NCI-H446 treated with DMSO at 0.1 percent for 48 hours (cell line): Measurements from ENCODE around the gene ARHGAP22.

Source experiments
- DNase-seq: peaks from one replicate; lab custom pipeline; 2025; lab: John Stamatoyannopoulos, UW

Gene ARHGAP22

DNA sequence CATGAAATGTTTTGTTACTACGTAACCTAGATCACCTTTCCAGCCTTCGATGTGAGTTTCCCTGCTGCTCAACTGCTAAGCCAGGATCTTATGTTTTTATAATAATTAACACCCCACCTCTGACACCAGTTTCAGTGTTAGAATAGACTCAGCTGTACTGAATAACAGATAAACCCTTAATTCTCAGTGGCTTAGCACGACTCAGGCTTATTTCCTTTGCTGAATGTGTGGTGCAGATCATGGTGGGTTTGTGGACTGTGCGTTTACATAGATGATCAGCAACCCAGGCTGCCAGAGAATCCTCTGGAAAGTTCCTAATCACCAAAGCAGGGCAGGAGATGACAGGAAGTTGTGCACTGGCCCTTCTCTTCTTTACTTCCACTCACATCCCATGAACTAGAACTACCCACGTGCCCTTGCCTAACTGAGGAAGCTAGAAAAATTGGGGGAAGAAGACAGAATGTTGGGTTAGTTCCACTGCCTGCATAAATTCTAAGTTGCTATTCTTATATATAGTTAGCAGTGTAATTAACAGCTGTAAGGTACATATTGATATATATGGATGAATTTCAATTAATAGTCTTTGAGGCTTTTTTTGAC is 186.6 kb downstream of the ARHGAP22 start:
- DNase-seq: no peak

DNA sequence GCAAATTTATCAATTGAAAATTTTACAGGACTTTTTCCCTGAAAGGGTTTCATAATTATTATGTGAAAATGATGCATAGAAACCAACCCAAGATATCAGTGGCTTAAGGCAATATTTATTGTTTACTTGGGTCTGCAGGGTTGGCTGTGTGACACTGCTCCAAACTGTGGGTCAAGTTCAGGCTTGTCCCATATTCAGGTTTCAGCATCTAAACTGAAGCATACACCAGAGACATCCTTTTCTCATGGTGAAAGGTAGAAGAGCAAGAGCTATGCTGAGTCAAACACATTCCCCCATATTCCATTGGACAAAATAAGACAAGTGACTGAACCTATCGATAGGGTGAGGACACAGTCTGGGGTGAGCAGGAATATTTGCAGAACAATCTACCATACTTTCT is 187.5 kb downstream of the ARHGAP22 start:
- no peak for DNase-seq

DNA sequence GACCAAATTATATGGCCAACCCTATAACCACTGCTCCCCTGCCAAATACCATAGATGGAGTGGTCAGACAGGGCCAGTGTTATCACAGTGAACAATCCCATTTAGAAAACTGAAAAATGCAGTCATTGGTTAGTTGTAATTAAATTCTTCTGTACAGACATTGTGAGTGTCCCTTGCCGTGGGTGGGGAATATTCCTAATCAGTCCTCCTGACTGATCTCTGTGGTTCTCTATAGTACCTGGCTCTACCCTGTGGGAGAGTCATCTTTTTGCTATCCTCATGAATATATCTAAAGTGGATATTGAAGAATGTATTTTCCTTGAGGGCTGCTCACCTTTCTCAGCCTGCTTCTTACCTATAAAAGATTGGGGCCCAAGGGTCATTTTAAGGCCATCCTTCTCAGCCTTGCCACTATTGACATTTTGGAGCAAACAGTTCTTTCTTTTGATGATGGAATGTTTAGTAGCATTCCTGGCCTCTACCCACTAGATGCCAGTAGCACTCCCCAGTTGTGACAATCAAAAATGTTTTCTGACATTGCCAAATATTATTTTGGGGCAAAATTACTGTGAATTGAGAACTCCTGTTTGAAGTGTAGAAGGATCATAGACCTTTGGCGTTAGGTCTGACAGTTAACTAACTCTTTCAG is 188.2 kb downstream of the ARHGAP22 start:
- DNase-seq: no peak

DNA sequence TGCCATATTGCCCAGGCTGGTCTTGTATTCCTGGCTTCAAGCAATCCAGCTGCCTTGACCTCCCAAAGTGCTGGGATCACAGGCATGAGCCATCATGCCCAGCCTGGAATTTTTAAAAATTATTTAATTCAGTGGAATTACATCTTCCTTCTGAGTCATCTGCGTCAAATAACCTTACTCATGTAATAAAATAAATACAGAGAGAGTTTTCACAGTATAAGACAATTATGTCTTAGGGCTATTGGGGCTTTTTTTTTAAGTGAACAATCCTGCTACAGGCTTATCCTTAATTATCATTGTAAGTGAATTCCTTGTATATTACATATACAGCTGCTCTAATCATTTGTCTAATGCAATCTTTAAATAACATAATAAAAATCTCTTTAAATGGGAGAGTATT is 190.1 kb downstream of the ARHGAP22 start:
- no peak for DNase-seq

DNA sequence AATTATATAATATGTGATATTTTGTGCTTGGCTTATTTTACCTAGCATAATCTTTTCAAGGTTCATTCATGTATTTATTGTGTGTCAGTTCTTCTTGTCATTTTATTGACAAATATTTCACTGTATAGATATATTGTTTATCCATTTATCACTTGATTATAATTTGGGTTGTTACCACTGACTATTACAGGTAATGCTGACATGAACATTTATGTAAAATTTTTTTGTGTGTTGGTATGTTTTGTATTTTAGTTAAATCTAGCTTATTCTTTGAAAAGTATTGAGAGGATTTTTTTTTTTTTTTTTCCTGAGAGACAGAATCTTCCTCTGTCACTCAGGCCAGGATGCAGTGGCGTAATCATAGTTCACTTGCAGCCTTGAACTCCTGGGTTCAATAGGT is 190.7 kb downstream of the ARHGAP22 start:
- DNase-seq: no peak

DNA sequence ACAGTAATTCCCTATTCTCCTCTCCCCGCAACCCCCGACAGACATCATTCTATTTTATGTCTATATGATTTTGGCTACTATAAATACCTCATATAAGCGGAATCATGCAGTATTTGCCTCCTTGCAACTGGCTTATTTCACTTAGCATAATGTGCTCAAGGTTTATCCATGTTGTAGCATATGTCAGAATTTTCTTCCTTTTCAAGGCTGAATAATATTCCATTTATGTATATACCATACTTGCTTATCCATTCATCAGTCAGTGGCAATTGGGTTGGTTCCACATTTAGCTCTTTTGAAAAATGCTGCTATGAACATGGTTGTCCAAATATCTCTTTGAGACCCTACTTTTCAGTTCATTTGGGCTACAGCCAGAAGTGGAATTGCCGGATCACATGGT is 191.9 kb downstream of the ARHGAP22 start:
- DNase-seq: no peak

DNA sequence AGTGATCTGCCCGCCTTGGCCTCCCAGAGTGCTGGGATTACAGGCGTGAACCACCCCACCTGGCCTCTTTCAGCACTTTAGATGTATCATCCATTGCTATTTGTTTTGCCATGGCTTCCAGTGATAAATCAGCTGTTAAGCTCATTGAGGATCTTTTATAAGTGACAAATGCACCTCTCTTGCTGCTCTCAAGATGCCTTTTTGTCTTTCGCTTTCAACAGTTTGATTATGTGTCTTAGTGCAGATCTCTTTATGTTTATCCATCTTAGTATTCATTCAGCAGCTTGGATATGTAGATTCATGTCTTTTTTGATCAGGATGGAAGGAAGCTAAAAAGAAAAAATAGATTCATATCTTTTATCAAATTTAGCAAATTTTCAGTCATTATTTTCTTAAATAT is 192.8 kb downstream of the ARHGAP22 start:
- no peak for DNase-seq

DNA sequence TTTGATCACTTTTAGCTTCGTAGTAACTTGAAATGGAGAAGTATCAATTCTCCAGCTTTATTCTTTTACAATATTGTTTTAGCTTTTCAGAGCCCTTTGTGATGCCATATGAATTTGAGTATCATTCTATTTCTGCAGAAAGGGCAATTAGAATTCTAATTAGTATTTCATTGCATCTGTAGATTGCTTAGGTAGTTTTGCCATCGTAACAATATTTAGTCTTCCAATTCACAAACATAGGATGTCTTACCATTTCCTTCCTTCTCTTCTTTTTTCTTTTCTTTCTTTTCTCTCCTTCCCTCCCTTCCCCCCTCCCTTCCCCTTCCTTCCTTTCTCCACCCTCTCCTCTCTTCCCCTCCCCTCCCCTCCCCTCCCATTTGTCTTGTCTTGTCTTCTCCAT is 193.4 kb downstream of the ARHGAP22 start:
- no peak for DNase-seq

DNA sequence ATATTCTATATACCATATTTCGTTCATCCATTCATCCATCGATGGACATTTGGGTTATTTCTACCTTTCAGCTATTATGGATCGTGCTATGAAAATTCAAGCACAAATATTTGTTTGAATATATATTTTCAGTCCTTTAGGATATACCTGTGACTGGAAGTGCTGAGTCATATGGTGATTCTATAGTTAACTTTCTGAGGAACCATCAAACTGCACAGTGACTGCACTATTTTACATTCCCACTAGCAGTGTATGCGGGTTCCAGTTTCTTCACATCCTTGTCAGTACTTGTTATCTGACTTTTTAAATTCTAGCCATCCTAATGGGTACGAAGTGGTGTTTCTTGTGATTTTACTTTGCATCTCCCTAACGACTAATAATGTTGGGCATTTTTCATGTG is 194.4 kb downstream of the ARHGAP22 start:
- no peak for DNase-seq

DNA sequence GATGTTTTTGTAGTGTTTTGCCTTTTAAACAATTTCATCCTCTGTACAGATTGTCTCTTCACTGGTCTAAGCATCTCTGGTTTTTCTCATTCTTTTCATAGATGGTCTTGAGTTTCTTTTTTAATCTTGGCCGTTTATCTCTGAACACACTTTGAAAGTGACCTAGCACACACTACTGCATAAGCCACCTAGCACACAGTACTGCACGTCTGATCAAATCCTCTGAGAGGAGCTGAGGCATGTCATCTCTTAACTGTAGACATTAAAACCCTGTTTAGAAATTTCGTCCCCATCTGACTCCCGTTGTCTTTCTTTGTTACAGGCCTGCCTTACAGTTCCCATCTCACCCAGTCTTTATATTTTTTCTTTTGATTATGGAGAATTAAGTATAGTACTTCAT is 198.2 kb downstream of the ARHGAP22 start:
- DNase-seq: no peak

DNA sequence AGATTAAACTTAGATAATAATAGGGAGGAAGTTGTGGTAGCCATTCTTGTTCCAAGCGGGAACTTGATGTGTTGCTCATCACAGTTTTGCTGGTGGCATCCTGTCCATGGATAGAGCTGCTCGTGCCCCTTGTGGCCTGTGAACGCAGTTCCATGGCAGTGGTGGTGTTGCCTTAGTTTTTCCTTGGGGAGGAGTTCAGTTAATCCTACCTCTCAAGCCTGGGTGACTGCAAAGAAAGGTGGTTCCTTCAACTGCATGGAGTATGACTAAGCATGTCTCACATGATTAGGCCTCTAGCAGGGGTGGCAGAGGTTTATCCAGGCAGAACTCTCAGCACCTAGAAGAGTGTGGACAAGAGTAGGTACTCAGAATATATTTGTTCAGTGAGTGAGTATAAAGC is 198.7 kb downstream of the ARHGAP22 start:
- DNase-seq: no peak

DNA sequence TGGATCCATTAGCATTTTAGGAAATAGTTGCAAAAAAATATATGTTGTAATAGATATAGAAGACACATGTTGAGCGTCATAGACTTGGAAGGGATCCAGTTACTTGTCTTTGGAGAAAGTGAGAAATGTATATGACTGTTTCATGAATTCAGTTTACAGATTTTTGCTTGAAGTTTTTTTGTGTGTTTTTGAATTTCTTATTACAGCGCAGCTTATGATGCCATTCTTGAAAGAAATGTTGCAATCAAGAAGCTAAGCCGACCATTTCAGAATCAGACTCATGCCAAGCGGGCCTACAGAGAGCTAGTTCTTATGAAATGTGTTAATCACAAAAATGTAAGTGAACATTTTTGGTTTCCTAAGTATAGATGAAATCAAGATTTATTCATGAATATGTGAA is 200.2 kb downstream of the ARHGAP22 start:
- no peak for DNase-seq

DNA sequence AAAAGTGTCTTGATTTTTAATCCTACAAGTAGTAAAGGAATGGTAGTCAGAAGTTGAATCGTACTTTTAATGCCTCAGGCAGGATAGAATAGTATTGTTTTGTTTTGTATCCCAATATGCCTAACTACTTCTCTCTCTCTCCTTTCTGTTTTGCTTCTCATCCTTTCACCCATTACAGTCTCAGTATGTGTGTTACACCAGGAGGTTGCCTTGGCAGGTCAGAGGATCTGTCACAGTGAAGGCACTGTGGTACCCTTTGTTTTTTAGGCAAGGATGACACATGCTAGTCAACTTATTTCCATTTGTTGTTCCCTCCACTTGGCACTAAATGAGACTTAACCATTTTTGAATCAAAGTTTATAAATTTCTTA is 204.0 kb downstream of the ARHGAP22 start:
- no peak for DNase-seq

DNA sequence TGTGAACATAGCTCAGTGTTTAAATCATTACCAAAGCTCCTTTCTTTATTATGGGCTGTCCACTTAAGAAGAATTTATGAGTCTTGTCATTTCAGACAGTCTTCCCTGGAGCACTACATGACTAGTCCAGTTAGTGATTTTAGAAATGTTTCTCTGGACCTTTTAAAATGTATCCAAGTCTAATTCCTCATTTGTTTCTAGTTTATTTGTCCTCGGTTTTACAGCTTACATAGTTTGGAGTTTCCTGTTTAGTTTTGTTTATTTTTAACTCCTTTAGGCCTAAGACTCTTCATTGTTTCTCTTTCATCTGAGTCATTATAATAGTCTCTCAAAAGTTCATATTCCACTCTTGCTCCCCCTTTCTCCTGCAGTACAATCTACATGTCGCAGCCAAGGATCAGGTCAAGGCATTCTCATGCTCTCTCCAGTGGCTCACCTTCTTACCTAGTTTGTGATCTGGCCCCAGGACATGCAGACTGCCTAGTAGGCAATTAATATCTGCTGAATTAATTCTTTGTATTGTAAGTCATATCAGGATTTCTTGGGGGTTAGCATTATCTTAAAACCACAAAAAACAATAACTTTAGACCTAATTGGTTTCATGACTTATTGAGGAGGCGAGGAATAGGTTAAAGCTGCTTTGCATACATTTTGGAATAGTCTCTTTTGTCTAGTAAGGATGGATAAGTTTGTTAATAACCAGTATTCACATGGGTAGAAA is 204.6 kb downstream of the ARHGAP22 start:
- no peak for DNase-seq

DNA sequence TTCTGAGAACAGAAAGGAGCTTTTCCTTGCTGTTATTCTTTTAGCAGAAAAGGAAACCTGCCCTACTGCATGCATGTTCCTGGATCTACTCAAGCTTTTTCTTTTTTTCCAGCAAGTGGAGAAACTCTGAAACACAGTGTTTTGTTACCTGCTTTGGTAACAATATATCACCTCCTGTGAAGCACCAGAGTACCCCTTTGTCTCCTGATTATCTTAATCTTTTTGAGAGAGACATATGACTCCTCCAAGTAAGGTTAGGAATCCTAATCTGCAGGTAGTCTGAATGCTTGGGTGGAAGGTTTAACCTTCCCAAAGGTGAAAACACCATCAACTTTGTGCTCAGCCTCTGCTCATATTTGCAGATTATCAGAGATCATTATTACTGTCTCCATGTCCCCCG is 205.3 kb downstream of the ARHGAP22 start:
- DNase-seq: no peak

DNA sequence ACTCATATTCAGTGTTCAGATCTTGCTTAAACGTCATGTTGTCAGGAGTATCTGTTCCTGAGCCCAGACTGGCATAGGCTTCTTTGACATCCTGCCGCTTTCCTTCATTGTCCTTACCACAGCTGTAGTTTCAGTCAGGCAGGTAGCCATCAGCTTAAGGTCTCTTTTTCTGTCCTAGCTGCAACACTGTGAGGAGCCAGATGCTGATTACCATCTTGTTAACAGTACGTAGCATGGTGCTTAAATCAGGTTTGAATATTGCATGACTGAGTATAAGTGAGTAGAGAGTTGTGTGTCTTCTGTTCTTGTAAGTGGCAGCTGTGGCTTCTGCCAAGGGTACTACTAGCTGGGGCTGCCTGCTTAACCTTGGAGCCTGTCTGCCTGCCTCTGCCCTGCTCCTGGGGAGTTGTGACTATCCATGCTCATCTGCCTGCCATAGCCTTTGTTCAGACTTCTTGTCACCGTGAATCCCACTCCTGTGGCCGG is 205.8 kb downstream of the ARHGAP22 start:
- DNase-seq: no peak

DNA sequence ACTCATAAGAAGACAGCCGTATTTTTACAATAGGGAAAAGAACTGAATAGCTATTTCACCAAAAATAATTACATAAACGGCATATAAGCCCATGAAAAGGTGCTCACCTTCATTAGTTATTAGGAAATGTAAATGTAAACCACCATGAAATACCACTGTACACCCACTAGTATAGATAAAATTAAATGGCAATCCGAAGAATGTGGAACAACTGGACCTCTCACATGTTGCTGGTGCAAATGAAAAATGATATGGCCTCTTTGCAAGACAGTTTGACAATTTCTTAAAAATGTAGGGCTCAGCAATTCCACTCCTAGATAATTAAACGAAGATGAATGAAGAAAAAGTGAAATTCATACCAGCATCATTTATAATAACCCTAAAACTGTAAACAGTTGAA is 206.6 kb downstream of the ARHGAP22 start:
- no peak for DNase-seq
